Neural cell (in vitro differentiated cells): ENCODE measurements around the gene RAB17. TPM values are rescaled to one million over a fixed set of nuclear protein-coding genes. Genes with fewer than 3 reads are reported as not detected.

Experiments used
- H2AFZ ChIP-seq: fragments of 200-600, 300-800 bp; sonication (generic), shearing (Covaris generic); 2 replicates; pipeline ENCODE4 v1.6.0; 2014; ENCODE audit warnings: low read depth, mild to moderate bottlenecking, antibody characterized with exemption, low read length, moderate library complexity
- H3F3A ChIP-seq: fragments of 200-600 bp; shearing (Covaris generic); 2 replicates; pipeline ENCODE4 v1.6.1; 2016; ENCODE audit warnings: mild to moderate bottlenecking, moderate library complexity, mixed read lengths, antibody characterized with exemption, low read length; ENCODE audit not compliant: insufficient read depth, poor library complexity, severe bottlenecking
- H3K27ac ChIP-seq: fragments of 200-600, 300-800 bp; sonication (generic), shearing (Covaris generic); 2 replicates; pipeline ENCODE4 v1.5.1; 2014; ENCODE audit warnings: mild to moderate bottlenecking, low read length, moderate library complexity
- H3K27me3 ChIP-seq: fragments of 300-800, 200-600 bp; sonication (generic), shearing (Covaris generic); 2 replicates; pipeline ENCODE4 v1.6.0; 2014; ENCODE audit warnings: mild to moderate bottlenecking, low read depth, low read length, moderate library complexity; ENCODE audit not compliant: insufficient read depth
- H3K36me3 ChIP-seq: fragments of 300-800, 200-600 bp; sonication (generic), shearing (Covaris generic); 2 replicates; pipeline ENCODE4 v1.5.1; 2014; ENCODE audit warnings: mild to moderate bottlenecking, antibody characterized with exemption, low read length, moderate library complexity; ENCODE audit not compliant: insufficient read depth
- H3K4me2 ChIP-seq: fragments of 300-800, 200-600 bp; sonication (generic), shearing (Covaris generic); 2 replicates; pipeline ENCODE4 v1.6.0; 2014; ENCODE audit warnings: mild to moderate bottlenecking, low read length
- H3K4me3 ChIP-seq: fragments of 300-800, 200-600 bp; sonication (generic), shearing (Covaris generic); 2 replicates; pipeline ENCODE4 v1.5.1; 2014; ENCODE audit warnings: mild to moderate bottlenecking, low read length, moderate library complexity
- H3K79me2 ChIP-seq: fragments of 200-600 bp; shearing (Covaris generic); replicated peaks from 2 replicates; pipeline ENCODE4 v1.6.0; 2014; ENCODE audit warnings: mild to moderate bottlenecking, low read length, moderate library complexity; ENCODE audit not compliant: insufficient read depth
- H3K9ac ChIP-seq: fragments of 300-800, 200-600 bp; sonication (generic), shearing (Covaris generic); 2 replicates; pipeline ENCODE4 v1.6.1; 2016; ENCODE audit warnings: mild to moderate bottlenecking, low read length, mixed read lengths
- H3K9me2 ChIP-seq: fragments of 200-600 bp; shearing (Covaris generic); 2 replicates; pipeline ENCODE4 v1.6.1; 2016; ENCODE audit warnings: mild to moderate bottlenecking, low read length, mixed read lengths; ENCODE audit not compliant: insufficient read depth
- H3K9me3 ChIP-seq: fragments of 200-600, 300-800 bp; sonication (generic), shearing (Covaris generic); 2 replicates; pipeline ENCODE4 v1.6.1; 2016; ENCODE audit warnings: mild to moderate bottlenecking, mixed run types, low read length, moderate library complexity, mixed read lengths
- H4K20me1 ChIP-seq: fragments of 200-600 bp; shearing (Covaris generic); 2 replicates; pipeline ENCODE4 v1.6.1; 2016; ENCODE audit warnings: mild to moderate bottlenecking, mixed run types; ENCODE audit not compliant: insufficient read depth
- CTCF ChIP-seq: fragments of 450-650 bp; IDR thresholded peaks from 2 replicates; pipeline ENCODE4 v1.5.1; 2014; ENCODE audit warnings: antibody characterized with exemption, mild to moderate bottlenecking, moderate library complexity; ENCODE audit not compliant: poor library complexity, severe bottlenecking
- EP300 ChIP-seq: fragments of 450-650 bp; conservative IDR thresholded peaks from 2 replicates; pipeline ENCODE4 v1.6.1; 2014; ENCODE audit warnings: antibody characterized with exemption, mild to moderate bottlenecking, moderate library complexity; ENCODE audit not compliant: poor library complexity, severe bottlenecking
- EZH2 ChIP-seq: fragments of 200-600, 300-800 bp; shearing (Covaris generic), sonication (generic); IDR thresholded peaks from 2 replicates; pipeline ENCODE4 v1.6.1; 2014; ENCODE audit warnings: antibody characterized with exemption, low read length, borderline replicate concordance, mild to moderate bottlenecking; ENCODE audit not compliant: insufficient read depth, poor library complexity, severe bottlenecking
- MXI1 ChIP-seq: fragments of 450-650 bp; conservative IDR thresholded peaks from 2 replicates; pipeline ENCODE4 v1.6.1; 2014; ENCODE audit warnings: antibody characterized with exemption, mild to moderate bottlenecking; ENCODE audit not compliant: poor library complexity, severe bottlenecking
- POLR2AphosphoS5 ChIP-seq: IDR thresholded peaks from 2 replicates; pipeline ENCODE4 v1.6.1; 2012
- RAD21 ChIP-seq: fragments of 450-650 bp; conservative IDR thresholded peaks from 2 replicates; pipeline ENCODE4 v1.6.1; 2014; ENCODE audit warnings: antibody characterized with exemption, mild to moderate bottlenecking, moderate library complexity
- REST ChIP-seq: IDR thresholded peaks from 2 replicates; pipeline ENCODE4 v1.6.1; 2012; ENCODE audit warnings: borderline replicate concordance
- SMC3 ChIP-seq: fragments of 450-650 bp; conservative IDR thresholded peaks from 2 replicates; pipeline ENCODE4 v1.6.1; 2014; ENCODE audit warnings: antibody characterized with exemption, mild to moderate bottlenecking, moderate library complexity; ENCODE audit not compliant: poor library complexity
- TAF1 ChIP-seq: IDR thresholded peaks from 2 replicates; pipeline ENCODE4 v1.6.1; 2012; ENCODE audit warnings: low read depth
- polyA plus RNA-seq: library from polyadenylated mRNA; depleted of rRNA; stranded (reverse); fragments of >200 nt; gene quantifications from 2 replicates; pipeline ENCODE4 v1.2.3, GENCODE V29; 2014

Gene RAB17
- polyA plus RNA-seq, 1 donor from 2014 or later, result not detected

- no peak overlapping the region for H3K4me3 ChIP-seq
- H3F3A ChIP-seq, result no peaks in the 10 kb centered on the region
- no peaks in the 10 kb centered on the region for H3K9me3 ChIP-seq
- TF ChIP-seq REST, result no peak
- TF ChIP-seq EZH2, result no peak
- TF ChIP-seq MXI1, result no peak
- TF ChIP-seq RAD21, result no peak
- no peak for TF ChIP-seq EP300
- no peak for TF ChIP-seq TAF1
- TF ChIP-seq POLR2AphosphoS5, result no peak
- H3K9me2 ChIP-seq, result no peaks in the 10 kb centered on the region
- no peak overlapping the region for H3K9ac ChIP-seq
- H2AFZ ChIP-seq, result no peak overlapping the region
- no peaks in the 10 kb centered on the region for H3K79me2 ChIP-seq
- H4K20me1 ChIP-seq, result no peaks in the 10 kb centered on the region
- H3K36me3 ChIP-seq, result no peaks in the 10 kb centered on the region
- H3K4me2 ChIP-seq, result no peak overlapping the region
- no peak overlapping the region for H3K27ac ChIP-seq
- no peaks in the 10 kb centered on the region for H3K27me3 ChIP-seq
Measured at GRCh38 chr2:237563816-237564215, 26.7 kb downstream of the RAB17 start.

- Histone ChIP-seq H3K27ac (no peak overlapping the region), H3K4me3 (no peak overlapping the region), H3F3A (no peaks in the 10 kb centered on the region), H3K79me2 (no peaks in the 10 kb centered on the region), H4K20me1 (no peaks in the 10 kb centered on the region), H3K36me3 (no peaks in the 10 kb centered on the region), H3K27me3 (no peaks in the 10 kb centered on the region), H2AFZ (no peak overlapping the region), H3K9me3 (no peaks in the 10 kb centered on the region), H3K9me2 (no peaks in the 10 kb centered on the region), H3K9ac (no peak overlapping the region), H3K4me2 (no peak overlapping the region)
- no peak for TF ChIP-seq SMC3
Measured at GRCh38 chr2:237561221-237561620, 29.3 kb downstream of the RAB17 start.

- Histone ChIP-seq H3K4me2 (no peak overlapping the region), H3K36me3 (no peaks in the 10 kb centered on the region), H3K27ac (no peak overlapping the region), H3F3A (no peaks in the 10 kb centered on the region), H4K20me1 (no peaks in the 10 kb centered on the region), H3K9ac (no peak overlapping the region), H3K4me3 (no peak overlapping the region), H3K79me2 (no peaks in the 10 kb centered on the region), H3K9me3 (peaks cover 3% of the 10 kb centered on the region), H3K27me3 (no peaks in the 10 kb centered on the region), H3K9me2 (no peaks in the 10 kb centered on the region), H2AFZ (no peak overlapping the region)
- TF ChIP-seq RAD21, result no peak
- TF ChIP-seq POLR2AphosphoS5, result no peak
- no peak for TF ChIP-seq TAF1
- no peak for TF ChIP-seq EP300
- no peak for TF ChIP-seq CTCF
- TF ChIP-seq MXI1, result no peak
- no peak for TF ChIP-seq SMC3
- no peak for TF ChIP-seq EZH2
Measured at GRCh38 chr2:237558961-237559641, 31.4 kb downstream of the RAB17 start.
